Activated CD8-positive, alpha-beta memory T cell treated with anti-CD3 and anti-CD28 coated beads for 24 hours (primary cell): Measurements from ENCODE around the gene MOSPD3.

Source experiments
- DNase-seq: peaks from one replicate; pipeline ENCODE4 v3.0.0-alpha.2; 2020

MOSPD3 gene

DNA sequence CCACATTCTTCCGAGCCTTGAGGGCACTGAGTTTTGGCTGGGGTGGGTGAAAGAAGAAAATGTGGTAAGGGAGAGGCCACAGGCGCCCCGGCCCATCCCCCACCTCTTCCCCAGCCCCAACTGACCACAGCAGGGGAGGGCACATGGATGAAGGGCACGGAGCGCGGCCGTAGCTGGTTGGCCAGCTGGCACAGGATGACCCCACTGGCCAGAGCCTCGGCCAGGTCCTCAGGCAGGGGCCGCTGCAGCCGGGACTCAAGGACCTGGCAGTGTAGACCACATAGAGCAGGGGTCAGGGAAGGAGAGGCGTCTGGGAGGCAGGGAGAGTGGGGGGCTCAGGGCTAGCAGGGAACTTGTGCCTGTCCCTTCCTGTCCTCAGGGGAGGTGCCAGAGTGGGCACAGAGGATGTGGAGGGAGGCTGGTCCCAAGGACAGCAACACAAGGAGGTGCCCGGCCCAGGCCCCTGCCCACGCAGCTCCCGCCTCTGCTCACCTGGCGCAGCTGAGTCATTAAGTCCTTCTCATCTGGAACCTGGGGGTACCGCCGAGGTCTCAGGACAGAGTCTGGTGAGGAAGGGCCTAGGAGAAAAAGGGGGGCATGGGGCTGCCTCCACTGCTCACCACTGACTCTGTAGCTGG, 36.5 kb upstream of the MOSPD3 start:
- no peak for DNase-seq

DNA sequence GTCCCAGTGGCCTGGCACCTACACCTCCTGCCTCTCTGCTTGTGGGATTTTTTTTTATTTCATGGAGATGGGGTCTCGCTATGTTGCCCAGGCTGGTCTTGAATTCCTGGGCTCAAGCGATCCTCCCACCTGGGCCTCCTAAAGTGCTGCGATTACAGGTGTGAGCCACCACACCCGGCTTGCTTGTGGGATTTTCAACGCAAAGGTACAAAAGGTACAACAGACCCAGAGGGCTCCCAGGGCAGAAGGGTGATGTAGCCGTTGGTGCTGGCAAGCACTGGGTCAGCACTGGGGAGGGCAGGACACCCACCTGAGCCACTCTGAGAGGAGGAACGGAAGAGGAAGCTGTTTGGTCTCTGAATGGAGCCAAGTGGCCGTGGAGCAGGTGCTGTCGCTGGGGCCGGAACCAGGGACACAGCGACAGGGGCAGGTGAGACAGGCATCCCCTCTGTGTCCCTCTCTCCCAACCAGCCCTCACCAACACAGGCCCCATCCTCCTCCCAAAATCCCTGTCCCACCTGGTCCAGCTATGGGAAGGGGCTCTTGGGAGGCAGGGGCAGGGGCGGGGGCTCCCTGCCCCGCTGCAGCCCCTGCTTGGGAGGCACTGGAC, 35.9 kb upstream of the MOSPD3 start:
- no peak for DNase-seq

DNA sequence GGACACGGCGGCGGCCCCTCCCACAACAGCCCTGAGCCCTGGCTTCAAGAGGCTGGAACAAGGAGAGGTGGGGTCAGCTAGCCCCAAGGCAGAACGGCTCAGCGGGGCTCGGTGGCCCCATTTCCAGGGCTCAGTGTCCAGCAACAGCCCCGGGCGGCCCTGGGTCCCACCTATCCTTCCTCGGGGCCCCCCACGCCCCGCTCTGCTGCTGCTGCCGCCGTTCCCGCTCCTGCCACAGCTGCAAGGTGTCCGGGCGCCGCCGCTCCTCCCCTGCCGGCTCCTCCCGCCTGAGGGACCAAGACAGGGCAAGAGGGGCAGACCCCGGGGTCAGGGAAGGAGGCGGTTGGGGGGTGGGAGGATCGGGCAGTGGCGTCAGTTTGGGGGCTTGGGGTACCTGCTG, 35.2 kb upstream of the MOSPD3 start:
- no peak for DNase-seq

DNA sequence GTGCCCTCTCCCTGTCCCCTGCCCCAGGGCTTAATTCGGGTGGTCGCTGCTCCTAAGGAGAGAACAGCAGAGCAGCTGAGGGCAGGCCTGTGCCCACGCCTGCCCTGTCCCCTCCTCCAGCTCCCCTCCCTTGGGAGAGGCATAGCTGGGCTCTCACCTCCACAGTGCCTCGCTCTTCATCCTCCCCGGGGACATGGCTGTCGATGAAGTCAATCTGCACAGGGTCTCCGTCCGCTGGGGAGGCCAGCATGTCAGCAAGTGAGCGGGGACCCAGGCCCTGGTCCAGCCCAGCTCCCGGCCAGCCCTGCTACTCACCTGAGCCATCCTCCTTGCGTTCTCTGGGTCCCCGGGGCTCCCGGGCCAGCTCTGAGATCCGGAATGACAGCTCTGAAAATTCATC, 34.8 kb upstream of the MOSPD3 start:
- DNase-seq = no peak

DNA sequence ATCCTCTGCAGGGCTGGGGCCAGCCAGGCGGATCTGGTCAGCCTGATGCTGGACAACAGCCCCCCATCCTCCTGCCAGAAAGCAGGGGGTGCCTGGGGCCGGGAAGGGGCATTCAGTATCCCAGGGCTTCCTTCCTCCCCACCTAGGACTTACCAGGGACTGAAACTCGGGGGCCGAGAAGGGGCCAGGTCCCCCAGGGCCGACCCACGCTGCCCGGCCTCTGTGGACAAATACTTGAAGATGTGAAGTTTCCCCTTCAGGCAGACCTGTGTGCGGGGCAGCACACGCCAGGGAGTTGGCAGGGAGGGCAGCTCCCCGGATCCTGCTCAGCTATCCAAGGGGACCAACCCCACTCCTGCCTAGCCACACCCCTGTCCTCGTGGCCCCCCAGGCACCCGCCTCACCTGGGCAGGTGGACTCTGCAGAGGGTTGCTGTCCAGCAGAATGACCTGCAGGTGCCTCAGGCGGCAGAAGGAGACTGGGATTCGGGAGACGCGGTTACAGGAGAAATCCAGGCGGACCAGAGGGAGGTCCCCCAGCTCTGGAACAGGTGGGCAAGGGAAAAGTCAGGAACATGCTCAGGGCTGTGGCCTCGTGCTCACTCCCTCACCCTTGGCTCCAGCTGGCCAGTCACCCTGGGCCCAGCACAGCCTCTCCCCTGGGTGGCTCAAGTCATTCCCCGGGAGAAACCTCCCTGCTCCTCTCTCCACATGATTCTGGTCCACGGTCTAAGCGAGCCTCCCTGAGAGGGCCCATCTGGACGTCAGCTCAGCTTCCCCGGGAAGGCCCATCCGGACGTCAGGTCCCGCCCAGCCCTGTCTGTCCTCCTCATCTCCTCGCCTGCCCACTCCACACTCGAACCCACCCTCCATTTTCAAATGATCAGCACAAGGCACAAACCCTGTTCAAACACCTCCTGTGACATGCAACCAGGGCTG, 33.8 kb upstream of the MOSPD3 start:
- no peak for DNase-seq

DNA sequence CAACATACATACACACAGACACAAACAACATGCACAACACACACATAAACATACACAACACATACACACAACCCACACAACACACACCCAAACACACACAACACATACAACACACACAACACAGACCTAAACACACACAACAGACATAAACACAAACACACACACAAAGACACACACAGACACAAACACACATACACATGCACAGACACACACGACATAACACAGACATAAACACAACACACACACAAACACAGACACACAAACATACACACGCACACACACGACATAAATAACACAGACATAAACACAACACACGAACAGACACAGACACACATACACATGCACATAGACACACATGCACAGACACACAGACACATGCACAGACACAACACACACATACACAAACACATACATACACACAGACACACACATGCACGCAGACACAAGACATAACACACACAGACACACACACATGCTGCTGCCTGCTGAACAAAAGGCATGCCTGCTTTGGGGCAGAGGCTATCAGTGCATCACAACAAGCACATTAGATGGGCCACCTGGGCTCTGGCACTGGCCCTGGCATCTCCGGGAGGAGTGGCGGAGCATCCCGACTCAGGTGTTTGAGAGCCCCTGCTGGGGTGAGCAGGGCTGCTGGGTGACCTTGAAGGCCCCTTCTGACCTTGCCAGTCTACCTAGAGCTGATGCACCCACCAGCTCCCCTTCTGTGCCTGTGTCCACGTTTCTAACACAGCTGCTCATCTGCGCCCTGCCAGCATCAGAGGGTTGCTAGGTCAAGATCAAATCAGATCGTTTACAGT, 31.7 kb upstream of the MOSPD3 start:
- no peak for DNase-seq

DNA sequence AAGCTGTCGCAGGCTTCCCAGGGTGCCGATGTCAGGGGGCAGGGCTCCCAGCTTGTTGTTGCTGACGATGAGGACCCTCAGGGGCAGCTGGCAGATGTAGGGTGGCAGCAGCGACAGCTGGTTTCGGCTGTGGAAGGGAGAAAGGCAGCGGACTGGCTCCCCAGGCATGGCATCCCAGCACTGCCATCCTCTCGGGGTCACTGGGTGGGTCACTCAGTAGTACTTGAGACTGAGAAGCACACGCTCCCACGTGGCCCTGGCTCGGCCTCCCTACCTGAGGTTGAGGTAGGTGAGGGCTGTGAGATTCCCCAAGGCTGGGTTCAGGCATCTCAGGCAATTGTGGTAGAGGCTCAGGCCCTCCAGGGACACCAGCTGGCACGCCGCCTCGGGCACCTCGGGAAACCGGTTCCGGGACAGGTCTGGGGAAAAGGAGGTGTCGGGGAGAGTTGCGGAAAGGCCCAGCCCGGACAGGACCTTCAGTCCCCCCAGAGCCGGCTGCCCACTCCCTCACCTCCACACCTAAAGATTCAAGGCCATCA, 30.2 kb upstream of the MOSPD3 start:
- DNase-seq = no peak

DNA sequence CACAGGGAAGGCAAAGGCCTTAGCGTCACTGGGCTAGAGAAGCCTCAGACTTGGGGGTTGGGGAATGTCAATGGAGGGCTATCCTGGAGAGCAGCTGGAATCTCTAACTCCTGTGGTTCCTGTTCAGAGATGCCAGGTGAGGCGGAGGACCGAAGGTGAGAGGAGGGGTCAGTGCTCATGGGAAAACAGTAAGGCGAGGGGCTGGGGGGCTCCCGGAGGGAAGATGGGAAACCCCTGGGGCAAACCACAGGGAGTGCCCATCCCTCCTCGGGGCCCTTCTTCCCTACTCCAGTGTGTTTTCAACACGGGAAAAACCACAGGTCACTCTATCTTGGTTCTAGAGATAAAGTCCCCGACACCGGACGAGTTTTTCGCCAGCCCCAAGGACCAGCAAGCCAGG, 29.7 kb upstream of the MOSPD3 start:
- DNase-seq = no peak

DNA sequence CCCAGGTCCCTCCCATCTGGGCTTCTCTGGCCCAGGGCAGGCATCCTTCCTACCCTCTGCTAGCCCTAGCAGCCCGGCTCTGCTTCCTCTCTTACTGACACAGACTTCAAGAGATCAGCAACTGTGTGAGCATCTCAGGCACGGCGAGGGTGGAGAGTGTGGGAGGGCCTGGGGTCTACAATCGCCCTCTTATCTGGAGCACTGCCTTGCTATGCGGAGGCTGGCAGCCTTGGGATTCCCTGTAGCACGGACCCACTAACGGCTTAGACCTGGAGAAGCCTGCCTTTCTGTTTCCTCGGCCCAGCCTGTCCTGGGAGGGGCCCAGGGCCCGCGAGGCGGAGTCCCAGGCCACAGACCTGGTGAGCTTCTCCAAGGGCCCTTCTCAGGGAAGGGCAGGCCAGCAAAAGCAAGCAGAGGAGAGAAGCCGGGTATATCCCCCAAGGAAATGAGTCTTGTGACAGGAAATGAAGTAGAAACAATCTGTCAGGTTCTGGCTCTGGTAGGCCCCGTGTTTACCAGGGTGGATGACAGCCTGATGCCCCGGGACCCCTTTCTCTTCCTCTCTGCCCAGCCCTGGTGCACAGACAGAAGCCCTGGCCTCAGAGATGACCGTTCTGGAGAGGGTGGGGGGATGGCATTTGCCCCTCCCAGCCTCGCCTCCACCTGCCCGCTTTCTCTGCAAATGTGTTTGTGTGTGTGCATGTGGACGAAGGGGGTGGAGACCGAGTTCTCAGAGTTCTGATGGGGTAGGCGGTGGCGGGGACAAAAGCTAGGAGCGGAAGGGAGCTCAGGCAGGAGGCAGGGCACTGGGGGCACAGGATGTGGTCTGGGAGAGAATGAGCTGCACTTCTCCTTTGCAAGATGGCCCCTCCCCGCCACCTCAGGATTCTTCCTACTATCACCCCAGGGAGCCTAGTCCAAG, 28.9 kb upstream of the MOSPD3 start:
- peak; percentile 85 for DNase-seq

DNA sequence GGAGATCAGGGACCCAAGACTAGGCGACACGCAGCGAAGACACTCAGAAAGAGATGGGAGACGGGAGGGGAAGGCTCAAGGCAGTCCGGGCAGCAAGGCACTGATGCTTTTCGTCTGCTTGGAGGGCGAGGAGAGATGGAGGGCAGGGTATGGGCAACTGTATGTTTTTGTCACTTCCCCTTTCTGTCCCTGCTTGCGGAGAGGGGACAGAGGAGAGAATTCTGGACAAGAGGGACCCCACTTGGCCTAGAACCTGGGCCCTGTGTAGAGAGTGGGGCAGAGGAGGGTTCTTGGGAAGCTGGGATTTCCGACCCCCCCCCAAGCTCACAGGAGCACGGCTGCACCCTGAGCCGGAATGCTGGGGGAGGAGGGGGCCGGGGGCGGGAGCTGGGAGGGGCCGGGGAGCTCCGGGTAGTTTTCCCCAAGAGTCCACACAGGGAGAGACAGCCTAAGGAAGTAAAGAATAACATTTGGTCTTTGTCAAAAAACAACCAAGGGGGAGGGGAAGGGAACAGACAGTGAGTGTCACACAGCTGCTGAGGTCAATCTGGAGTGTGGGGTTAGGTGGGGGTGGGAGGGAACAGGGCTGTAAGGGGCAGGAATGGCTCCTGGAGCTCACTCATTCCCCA, 28.2 kb upstream of the MOSPD3 start:
- DNase-seq = no peak

DNA sequence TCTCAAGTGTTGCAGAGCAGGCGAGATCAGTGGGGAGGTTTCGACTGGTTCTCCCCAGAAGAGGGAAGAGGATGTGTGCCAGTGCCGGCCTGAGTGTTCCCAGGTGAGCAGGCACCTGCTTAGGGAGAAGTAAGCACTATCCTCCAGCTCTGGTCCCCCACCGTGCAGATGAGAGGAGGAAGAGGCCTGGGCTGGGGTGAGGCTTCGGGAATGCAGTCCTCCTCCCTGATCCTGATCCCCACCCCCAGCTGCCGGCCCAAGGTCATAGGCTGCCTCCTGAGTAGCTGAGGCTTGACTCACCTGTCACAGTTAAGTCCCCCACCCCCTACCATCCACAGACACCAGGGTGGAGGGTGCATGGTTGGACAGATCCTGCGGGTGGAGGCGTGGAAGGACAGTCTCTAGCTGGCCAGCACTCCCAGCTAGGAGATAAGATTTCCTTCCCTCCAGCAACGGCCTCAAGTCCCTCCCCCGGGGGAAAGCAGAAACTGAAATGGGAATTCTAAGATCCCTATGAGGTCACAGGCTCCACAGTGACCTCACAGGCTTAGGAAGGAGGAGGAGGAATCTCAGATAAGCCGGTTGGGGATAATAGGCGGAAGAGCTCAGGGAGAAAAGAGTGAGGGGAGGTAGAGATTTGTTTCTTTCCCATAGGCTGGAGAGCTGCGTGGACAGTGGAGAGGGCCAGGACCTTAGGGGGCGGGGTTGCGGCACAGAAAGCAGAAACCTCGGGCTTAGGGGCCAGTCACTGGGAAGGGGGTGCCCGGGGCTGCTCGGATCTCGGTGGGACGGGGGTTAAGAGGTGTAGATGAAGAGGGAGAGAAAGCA, 27.4 kb upstream of the MOSPD3 start:
- no peak for DNase-seq

DNA sequence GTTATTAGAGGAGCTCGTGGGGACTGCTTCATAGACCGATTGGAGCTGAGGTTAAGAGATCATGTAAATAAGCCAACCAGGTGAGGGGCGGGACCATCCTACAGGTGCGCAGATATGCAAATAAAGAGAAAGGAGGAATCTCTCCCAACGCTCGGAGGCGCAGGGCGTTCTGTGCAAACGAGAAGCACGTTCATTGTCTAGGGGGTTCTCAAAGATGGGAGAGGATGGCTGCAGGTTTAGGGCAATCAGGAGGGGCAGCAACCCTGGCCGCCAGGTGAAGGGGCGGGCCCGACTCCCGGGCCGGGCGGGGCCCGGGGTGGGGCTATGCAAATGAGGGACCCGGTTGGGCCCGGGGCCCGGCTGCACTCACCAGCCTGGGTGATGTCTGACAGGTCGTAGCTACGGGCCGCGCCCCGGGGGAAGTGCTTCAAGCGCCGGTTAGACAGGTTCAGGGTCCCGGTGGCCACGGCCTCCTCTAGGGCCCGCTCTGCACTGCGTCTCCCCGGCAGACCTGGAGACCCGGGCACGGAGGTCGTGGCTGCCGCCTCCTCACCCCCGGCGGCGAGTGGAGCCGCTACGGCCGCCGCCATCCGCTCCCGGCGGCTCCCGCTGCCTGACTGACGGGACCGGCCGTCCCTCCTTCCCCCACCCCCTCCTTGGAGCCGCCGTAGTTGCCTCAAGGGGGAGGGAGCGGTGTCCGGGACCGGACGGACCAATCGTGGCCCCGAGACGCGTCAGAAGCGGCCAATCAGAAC, 26.7 kb upstream of the MOSPD3 start, which contains the start of gene LRCH4:
TSS of gene LRCH4 (minus strand) at position 619 of the 755 bp plus-strand sequence. CDS start at position 590, 29 bp downstream.
- DNase-seq = no peak

DNA sequence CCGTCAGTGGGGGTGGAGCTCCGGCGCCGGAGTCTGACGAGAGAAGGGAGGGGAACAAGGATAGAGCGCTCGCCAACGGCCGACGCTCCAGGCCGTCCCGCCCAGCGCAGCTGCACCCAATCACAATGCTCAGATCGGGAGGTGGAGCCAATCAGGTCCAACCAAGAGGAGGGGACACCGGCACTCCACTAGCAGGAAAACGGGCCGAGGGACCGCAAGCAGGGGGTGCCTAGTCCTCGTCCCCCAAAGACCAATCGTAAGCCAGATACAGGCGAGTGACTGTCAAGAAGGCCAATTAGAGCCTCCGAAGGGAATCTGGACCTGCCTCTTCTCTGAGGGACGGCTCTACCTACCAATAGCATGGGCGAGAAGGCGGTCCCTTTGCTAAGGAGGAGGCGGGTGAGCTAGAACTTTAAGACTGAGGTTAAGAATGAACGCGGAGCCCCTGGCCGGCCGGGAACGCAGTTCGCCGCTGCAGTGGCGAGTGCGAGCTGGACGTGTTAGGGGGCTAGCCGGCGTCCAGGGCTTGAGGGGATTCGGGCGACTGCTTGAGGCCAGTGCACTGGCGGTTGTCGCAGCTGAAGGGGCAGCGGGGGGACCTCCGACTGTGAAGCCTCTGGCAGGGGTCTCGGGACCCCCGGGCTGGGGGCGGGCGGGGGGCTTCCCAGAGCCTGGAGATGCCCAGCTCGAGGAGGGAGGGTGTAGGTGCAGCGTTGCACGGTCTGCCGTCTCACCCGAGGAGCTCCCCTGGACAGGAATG, 25.9 kb upstream of the MOSPD3 start, which contains the start of gene FBXO24:
TSS of gene FBXO24 (plus strand) at position 63 of the 760 bp plus-strand sequence. CDS start at position 361, 298 bp downstream.
- peak; percentile 99 for DNase-seq

DNA sequence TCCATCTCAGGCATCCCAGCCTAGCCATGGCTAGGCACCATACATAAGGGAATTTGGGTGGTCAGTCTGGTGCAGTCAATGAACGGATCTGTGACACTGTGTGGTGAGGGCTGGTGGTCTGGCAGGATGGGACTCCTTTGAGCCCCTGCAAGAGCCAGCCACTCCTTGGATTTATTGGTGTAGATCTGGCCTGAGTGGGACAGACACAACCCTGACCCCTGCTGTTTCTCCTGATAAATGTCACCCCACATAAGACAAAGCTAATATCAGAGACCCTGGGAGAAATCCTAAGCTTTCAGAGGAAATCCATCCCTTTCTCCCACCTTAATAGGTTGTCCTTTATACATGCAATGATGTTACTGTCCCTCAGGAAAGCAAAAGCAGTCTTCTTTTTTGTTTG, 23.9 kb upstream of the MOSPD3 start:
- DNase-seq = no peak

DNA sequence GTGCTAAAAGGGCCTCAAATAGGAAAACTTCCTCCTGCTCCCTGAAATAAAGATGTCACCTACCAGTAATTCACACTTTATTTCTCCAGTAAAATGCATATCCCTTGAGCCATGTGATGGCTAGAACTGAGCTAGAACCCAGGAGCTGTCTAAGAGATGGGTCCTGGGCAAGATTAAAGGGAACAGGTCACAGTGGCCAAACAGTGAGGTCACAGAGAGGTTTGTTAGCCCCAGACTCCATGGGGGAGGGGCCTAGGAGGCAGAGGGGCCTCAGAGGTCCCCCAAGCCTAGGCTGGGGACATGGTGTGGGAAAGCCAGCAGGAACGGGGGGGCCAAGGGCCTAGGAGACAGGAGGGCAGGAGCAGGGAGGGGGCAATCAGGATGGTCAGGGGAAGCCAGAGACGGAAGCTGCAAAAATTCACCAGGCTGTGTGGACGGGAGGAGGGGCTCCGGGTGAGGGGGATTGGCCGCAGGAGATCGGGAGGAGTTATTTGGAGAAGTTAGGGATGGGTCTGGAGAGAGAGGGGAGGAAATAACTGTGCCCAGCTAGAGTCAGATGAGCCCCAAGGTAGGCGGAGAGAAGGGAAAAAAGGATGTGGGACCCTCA, 22.9 kb upstream of the MOSPD3 start:
- DNase-seq = no peak

DNA sequence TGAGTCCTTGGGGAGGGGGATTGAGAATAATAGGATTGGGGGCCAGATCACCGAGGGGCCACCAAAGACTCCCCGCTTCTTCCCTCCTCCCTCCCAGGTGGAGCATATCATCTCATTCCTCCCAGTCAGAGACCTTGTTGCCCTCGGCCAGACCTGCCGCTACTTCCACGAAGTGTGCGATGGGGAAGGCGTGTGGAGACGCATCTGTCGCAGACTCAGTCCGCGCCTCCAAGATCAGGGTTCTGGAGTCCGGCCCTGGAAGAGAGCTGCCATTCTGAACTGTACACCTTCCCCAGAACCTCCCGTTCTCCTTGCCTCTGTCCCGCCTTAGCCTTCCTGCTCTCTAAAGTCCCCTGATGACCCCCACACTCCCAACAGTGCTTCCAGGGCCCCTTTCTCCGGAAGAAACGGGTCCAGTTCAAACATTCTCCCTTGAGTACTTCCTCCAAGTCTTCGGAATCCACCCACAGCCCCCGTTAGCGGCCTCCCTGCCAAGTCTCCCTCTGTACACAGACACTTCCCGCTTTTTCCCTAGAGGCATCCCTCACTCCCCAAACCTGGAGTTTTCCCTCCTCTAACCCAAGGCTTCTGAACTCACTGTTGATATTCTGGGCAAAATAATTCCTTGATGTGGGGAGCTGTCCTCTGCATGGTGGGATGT, 22.1 kb upstream of the MOSPD3 start:
- no peak for DNase-seq

DNA sequence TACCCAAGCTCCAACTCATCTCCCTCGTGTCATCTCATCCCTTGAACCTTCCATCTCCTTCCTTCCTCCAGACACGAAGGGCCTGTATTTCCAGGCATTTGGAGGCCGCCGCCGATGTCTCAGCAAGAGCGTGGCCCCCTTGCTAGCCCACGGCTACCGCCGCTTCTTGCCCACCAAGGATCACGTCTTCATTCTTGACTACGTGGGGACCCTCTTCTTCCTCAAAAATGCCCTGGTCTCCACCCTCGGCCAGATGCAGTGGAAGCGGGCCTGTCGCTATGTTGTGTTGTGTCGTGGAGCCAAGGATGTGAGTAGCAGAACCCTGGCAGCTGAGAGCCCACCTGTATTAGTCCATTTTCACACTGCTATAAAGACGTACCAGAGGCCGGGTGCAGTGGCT, 20.7 kb upstream of the MOSPD3 start:
- DNase-seq = no peak
